Astrocyte (in vitro differentiated cells and primary cell): ENCODE data around the gene CTRB2.

ENCODE experiments used
- CTCF ChIP-seq: IDR thresholded peaks from 2 replicates; pipeline ENCODE4 v1.5.1; 2011; ENCODE audit warnings: low read depth, mild to moderate bottlenecking, inconsistent platforms, low read length, moderate library complexity; ENCODE audit not compliant: insufficient read depth
- EZH2 ChIP-seq: IDR thresholded peaks from 2 replicates; pipeline ENCODE4 v1.6.1; 2012; ENCODE audit warnings: mild to moderate bottlenecking, low read length, inconsistent platforms; ENCODE audit not compliant: insufficient read depth

- no peak for TF ChIP-seq CTCF
- TF ChIP-seq EZH2, result no peak
Measured at GRCh38 chr16:75251280-75252048, 44.5 kb upstream of the CTRB2 start, which contains the start of gene BCAR1.
